AG09309 (cell line): ENCODE measurements around the gene MIA2.
A peak's percentile ranks its signal among the peaks of the same experiment; 100 is the strongest.
"Not testable (repeated sequence)": the region's sequence is repeated elsewhere in the genome, so short reads cannot be mapped to it uniquely, and the experiment has no call there.

Experiments used
- DNase-seq: peaks from one replicate; pipeline ENCODE4 v3.0.0-alpha.2; 2010; ENCODE audit warnings: low read depth
- H3K4me3 ChIP-seq: 2 replicates; pipeline ENCODE4 v1.5.1; 2011; ENCODE audit warnings: mild to moderate bottlenecking, low read depth, low read length, moderate library complexity; ENCODE audit not compliant: control insufficient read depth
- CTCF ChIP-seq: IDR thresholded peaks from 2 replicates; pipeline ENCODE4 v1.5.1; 2011; ENCODE audit warnings: mild to moderate bottlenecking, low read depth, low read length, inconsistent platforms; ENCODE audit not compliant: insufficient read depth, control insufficient read depth; ENCODE audit errors: missing control alignments

Gene MIA2

GRCh38 chr14:39247256-39247655 lies 13.5 kb downstream of the MIA2 start:
- no peak overlapping the region for H3K4me3 ChIP-seq
- DNase-seq = peak; percentile 75
- no peak for TF ChIP-seq CTCF

- H3K4me3 ChIP-seq = no peak overlapping the region
- DNase-seq = no peak
- TF ChIP-seq CTCF = no peak
These were observed 17.8 kb downstream of the MIA2 start for GRCh38 chr14:39251547-39251946.

- H3K4me3 ChIP-seq, DNase-seq: not testable (repeated sequence)
These were observed 23.7 kb downstream of the MIA2 start for GRCh38 chr14:39257388-39257787.

GRCh38 chr14:39258782-39259545 lies 25.2 kb downstream of the MIA2 start:
- DNase-seq = no peak
- TF ChIP-seq CTCF = no peak
- H3K4me3 ChIP-seq = no peak overlapping the region

- DNase-seq, H3K4me3 ChIP-seq: not testable (repeated sequence)
These were observed 26.4 kb downstream of the MIA2 start for GRCh38 chr14:39260161-39260560.

GRCh38 chr14:39262214-39262613 lies 28.5 kb downstream of the MIA2 start:
- H3K4me3 ChIP-seq, DNase-seq: not testable (repeated sequence)

- TF ChIP-seq CTCF = no peak
- DNase-seq = no peak
These were observed 30.3 kb downstream of the MIA2 start for GRCh38 chr14:39264057-39264456.

GRCh38 chr14:39264558-39264957 lies 30.8 kb downstream of the MIA2 start:
- no peak overlapping the region for H3K4me3 ChIP-seq
- no peak for DNase-seq
- TF ChIP-seq CTCF = no peak

More at GRCh38 chr14:39264057-39264456, 30.3 kb downstream of the MIA2 start:
- H3K4me3 ChIP-seq = no peak overlapping the region
